NOMO-1 (cell line): ENCODE data around the gene GINM1.

Experiments used
- DNase-seq, 2 experiments: peaks; one replicate each; lab custom pipeline; 2025; ENCODE audit not compliant: unreplicated experiment in 2 of 2; lab: John Stamatoyannopoulos, UW

The GINM1 gene

DNA sequence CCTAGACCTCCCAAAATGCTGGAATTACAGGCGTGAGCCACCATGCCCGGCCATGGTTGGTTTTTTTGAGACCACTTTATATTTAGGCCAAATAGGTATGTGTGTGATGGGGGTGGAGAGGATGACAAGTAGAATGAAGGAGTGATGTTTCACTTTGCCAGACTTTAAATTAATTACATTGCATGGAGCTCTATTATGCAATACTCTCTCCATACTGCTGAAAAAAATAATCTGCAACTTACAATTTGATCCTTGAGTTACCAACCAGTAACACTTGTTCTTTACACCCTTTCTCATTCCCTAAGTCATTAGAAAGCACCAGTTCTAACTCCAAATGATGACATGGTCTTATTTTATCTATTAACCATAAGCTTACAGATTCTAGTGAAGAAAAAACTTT lies 26.8 kb downstream of the GINM1 start:
- DNase-seq, result no peak

GRCh38 chr6:149593408-149593807 lies 27.2 kb downstream of the GINM1 start:
- DNase-seq, result no peak

DNA sequence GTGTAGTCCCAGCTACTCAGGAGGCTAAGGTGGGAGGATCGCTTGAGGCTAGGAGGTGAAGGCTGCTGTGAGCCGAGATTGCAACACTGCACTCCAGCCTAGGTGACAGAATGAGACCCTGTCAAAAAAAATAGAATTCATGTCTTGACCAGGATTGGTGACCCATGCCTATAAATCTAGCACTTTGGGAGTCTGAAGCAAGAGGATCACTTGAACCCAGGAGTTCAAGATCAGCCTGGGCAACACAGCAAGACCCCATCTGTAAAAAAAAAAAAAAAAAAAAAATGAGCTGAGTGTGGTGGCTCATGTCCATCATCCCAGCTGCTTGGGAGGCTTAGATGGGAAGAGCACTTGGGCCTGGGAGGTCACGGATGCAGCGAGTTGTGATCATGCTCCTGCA lies 34.3 kb downstream of the GINM1 start:
- DNase-seq, result no peak

GRCh38 chr6:149608381-149608982 lies 42.3 kb downstream of the GINM1 start:
- no peak for DNase-seq

- DNase-seq, result no peak
Measured at GRCh38 chr6:149614337-149614736, 48.2 kb downstream of the GINM1 start.

DNA sequence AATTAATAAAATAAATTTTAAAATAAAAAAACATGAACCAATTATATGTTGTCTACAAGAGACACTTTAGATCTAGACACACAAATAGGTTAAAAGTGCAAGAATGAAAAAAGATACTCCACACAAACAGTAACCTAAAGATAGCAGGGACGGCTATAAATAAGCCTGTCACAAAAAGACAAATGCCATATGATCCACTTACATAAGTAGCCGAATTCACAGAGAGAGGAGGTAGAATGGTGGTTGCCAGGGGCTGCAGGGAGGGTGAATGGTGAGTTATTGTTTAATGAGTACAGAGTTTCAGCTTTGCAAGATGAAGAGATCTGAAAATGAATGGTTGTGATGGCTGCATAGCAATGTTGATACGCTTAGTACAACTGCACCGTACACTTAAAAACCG lies 49.6 kb downstream of the GINM1 start:
- DNase-seq, result no peak

DNA sequence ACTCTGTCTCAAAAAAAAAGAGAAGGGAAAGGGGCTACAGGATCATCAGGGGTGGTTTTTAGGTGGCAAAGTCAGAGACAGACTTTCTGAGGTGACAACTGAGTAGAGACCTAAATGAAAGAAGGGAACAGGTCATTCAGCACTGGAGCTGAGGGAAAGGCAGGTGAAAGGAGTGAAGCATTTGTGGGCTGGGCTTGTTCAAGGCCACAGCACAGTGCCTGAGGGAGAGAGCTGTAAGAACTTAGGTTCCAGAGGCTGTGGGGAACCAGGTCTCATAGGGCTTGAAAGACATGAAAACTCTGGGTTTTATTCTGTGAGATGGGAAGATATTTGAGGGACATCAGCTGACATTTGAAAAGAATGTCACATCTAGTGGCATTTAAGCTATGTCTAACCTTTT lies 61.5 kb downstream of the GINM1 start:
- DNase-seq, result no peak

GRCh38 chr6:149628875-149629510 lies 62.8 kb downstream of the GINM1 start:
- peak in 1 of 2 experiments; percentile 74 for DNase-seq

DNA sequence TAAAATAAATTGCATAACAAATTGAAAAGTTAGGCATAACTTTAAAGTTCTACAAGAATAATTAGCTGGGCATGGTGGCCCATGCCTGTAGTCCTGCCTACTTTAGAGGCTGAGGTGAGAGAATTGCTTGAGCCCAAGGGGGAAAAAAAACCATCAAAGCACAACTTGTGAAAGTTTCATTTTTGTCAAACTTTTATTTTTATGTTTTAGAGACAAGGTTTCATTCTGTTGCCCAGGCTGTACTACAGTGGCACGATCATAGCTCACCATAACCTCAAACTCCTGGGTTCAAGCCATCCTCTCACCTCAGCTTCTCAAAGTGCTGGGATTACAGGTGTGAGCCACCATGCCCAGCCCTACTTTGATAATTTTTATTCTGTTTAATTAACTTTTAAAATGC lies 68.1 kb downstream of the GINM1 start:
- no peak for DNase-seq

DNA sequence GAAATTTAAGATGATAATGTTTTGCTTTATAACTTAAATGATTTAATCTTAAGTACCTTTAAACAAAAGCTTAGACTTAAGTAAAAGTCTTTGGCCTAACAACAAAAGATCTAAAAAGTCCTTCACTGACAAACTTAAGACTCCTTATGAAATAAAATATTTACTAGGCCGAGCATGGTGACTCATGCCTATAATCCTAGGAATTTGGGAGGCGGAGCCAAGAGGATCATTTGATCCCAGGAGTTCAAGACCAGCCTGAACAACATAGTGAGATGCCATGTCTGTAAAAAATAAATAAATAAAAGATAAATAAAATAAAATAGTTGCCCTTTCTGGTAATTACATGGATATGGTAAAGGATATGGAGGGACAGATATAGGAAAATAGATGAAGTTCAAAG lies 69.9 kb downstream of the GINM1 start:
- no peak for DNase-seq
